K562 (cell line): ENCODE data around the gene BMI1. TPM values are rescaled to one million over a fixed set of nuclear protein-coding genes. Genes with fewer than 3 reads are reported as not detected.

Experiments
- ATF1 ChIP-seq, 2 experiments: fragments of 450-650 bp in 1 of 2; IDR thresholded peaks; 2 replicates each; pipeline ENCODE4 v1.6.1; 2016; ENCODE audit warnings: missing compliant biosample characterization in 1 of 2, missing genetic modification characterization in 1 of 2
- BACH1 ChIP-seq: fragments of 200-800 bp; sonication (Bioruptor generic); IDR thresholded peaks from 2 replicates; pipeline ENCODE4 v1.6.1; 2016; ENCODE audit warnings: missing genetic modification characterization, missing compliant biosample characterization
- BDP1 ChIP-seq: IDR thresholded peaks from 3 replicates; pipeline ENCODE4 v1.6.1; 2011; ENCODE audit not compliant: insufficient read length, insufficient read depth
- GTF2E2 ChIP-seq: fragments of 200-800 bp; sonication (Bioruptor generic); IDR thresholded peaks from 2 replicates; pipeline ENCODE4 v1.6.1; 2016; ENCODE audit warnings: missing genetic modification characterization, missing compliant biosample characterization
- HDAC1 ChIP-seq, 2 experiments: fragments of 450-650 bp; IDR thresholded peaks; 2 replicates each; pipeline ENCODE4 v1.6.1; 2016 to 2017; ENCODE audit warnings: inconsistent platforms in 1 of 2, mild to moderate bottlenecking in 1 of 2, moderate library complexity in 1 of 2
- KAT7 ChIP-seq: sonication (generic); formaldehyde crosslinking; IDR thresholded peaks from 2 replicates; pipeline ENCODE4 v1.8.0; 2022; ENCODE audit warnings: missing genetic modification reagents, mild to moderate bottlenecking, borderline replicate concordance
- MTF1 ChIP-seq: fragments of 250-450 bp; sonication (Bioruptor Pico); IDR thresholded peaks from 2 replicates; pipeline ENCODE4 v1.9.0; 2021; ENCODE audit warnings: moderate library complexity, mild to moderate bottlenecking, inconsistent platforms, borderline replicate concordance
- NR2F6 ChIP-seq: fragments of 450-650 bp; formaldehyde crosslinking; IDR thresholded peaks from 2 replicates; pipeline ENCODE4 v1.4.0; 2020; ENCODE audit warnings: mild to moderate bottlenecking
- NRF1 ChIP-seq, 2 experiments: fragments of 450-650 bp; IDR thresholded peaks in 1 of 2; conservative IDR thresholded peaks in 1 of 2; 2 replicates each; pipeline ENCODE4 v1.6.1; 2014; ENCODE audit warnings: mild to moderate bottlenecking in 2 of 2
- PPARD ChIP-seq: fragments of 250-450 bp; sonication (Bioruptor Pico); IDR thresholded peaks from 2 replicates; pipeline ENCODE4 v1.8.0; 2022; ENCODE audit warnings: inconsistent platforms, mild to moderate bottlenecking, moderate library complexity
- RBM15 ChIP-seq: fragments of 200-400 bp; formaldehyde crosslinking; IDR thresholded peaks from 2 replicates; pipeline ENCODE4 v1.6.1; 2018; ENCODE audit warnings: mild to moderate bottlenecking, low read length, moderate library complexity; ENCODE audit not compliant: insufficient read depth
- SIN3A ChIP-seq, 2 experiments: fragments of 150-350 bp in 1 of 2; IDR thresholded peaks; 2 replicates each; pipeline ENCODE4 v1.6.1; 2011 to 2016; ENCODE audit warnings: borderline replicate concordance in 2 of 2, low read depth in 2 of 2, low read length in 2 of 2, mild to moderate bottlenecking in 2 of 2, moderate library complexity in 2 of 2; ENCODE audit not compliant: control insufficient read depth in 1 of 2
- STAT5B ChIP-seq: fragments of 250-450 bp; sonication (Bioruptor Pico); IDR thresholded peaks from 2 replicates; pipeline ENCODE4 v1.8.0; 2021; ENCODE audit warnings: mild to moderate bottlenecking, inconsistent platforms
- YY1 ChIP-seq, 3 experiments: IDR thresholded peaks; 2 replicates each; pipeline ENCODE4 v1.6.1; 2011; ENCODE audit warnings: low read length in 2 of 3, mild to moderate bottlenecking in 2 of 3, moderate library complexity in 2 of 3, borderline replicate concordance in 1 of 3, control low read depth in 1 of 3, low read depth in 1 of 3; ENCODE audit not compliant: insufficient read depth in 3 of 3, insufficient replicate concordance in 2 of 3, control insufficient read depth in 1 of 3, insufficient read length in 1 of 3; ENCODE audit errors: extremely low read depth in 1 of 3
- ZNF444 ChIP-seq: fragments of 250-450 bp; sonication (Bioruptor Pico); IDR thresholded peaks from 2 replicates; pipeline ENCODE4 v1.4.0; 2020; ENCODE audit warnings: mild to moderate bottlenecking, moderate library complexity
- ZNF583 ChIP-seq: fragments of 250-450 bp; sonication (Bioruptor Pico); IDR thresholded peaks from 2 replicates; pipeline ENCODE4 v1.4.0; 2020
- polyA plus RNA-seq, 8 experiments: library from polyadenylated mRNA; depleted of rRNA in 4 of 8; stranded (reverse) in 5 of 8; unstranded in 3 of 8; fragments of >200 nt; fragmentation: Nextera tagmentation in 2 of 8; fragmentation: Illumina TruSeq in 1 of 8; extraction: Ambion mirVana in 2 of 8; extraction: Trizol in 1 of 8; gene quantifications; 2 replicates each; pipeline versions ENCODE4 v1.2.1 to v1.2.3, GENCODE V29; 2011 to 2014; ENCODE audit warnings: inconsistent platforms in 1 of 8, missing spikeins in 1 of 8
- total RNA-seq, 7 experiments: library from RNA; depleted of rRNA in 6 of 7; stranded (reverse); fragments of >200 nt in 6 of 7; fragmentation: Illumina TruSeq in 2 of 7; extraction: Trizol in 2 of 7; gene quantifications; 2 replicates each; pipeline versions ENCODE4 v1.2.1 to v1.2.3, GENCODE V29; 2011 to 2021; ENCODE audit warnings: low replicate concordance in 1 of 7
- TF ChIP-seq, protein P1 (sequence below): fragments of 200-400 bp; formaldehyde crosslinking; IDR thresholded peaks from 2 replicates; pipeline ENCODE4 v1.6.1; 2017; ENCODE audit warnings: mild to moderate bottlenecking, low read depth, low read length, moderate library complexity
- TF ChIP-seq, protein P2 (sequence below): sonication (generic); formaldehyde crosslinking; IDR thresholded peaks from 2 replicates; pipeline ENCODE4 v1.8.0; 2022; ENCODE audit warnings: mild to moderate bottlenecking, missing genetic modification reagents, borderline replicate concordance
- TF ChIP-seq, protein P3 (sequence below): IDR thresholded peaks from 2 replicates; pipeline ENCODE4 v1.6.1; 2012; ENCODE audit warnings: low read depth, low read length, improper control_type of control experiment, borderline replicate concordance

The BMI1 gene
- total and polyA plus RNA-seq, 9 of the 15 experiments (the other 6 are each of a cell fraction or from before 2014, with no cell fraction given), result 21.4 to 103 (median 70.8) TPM

DNA sequence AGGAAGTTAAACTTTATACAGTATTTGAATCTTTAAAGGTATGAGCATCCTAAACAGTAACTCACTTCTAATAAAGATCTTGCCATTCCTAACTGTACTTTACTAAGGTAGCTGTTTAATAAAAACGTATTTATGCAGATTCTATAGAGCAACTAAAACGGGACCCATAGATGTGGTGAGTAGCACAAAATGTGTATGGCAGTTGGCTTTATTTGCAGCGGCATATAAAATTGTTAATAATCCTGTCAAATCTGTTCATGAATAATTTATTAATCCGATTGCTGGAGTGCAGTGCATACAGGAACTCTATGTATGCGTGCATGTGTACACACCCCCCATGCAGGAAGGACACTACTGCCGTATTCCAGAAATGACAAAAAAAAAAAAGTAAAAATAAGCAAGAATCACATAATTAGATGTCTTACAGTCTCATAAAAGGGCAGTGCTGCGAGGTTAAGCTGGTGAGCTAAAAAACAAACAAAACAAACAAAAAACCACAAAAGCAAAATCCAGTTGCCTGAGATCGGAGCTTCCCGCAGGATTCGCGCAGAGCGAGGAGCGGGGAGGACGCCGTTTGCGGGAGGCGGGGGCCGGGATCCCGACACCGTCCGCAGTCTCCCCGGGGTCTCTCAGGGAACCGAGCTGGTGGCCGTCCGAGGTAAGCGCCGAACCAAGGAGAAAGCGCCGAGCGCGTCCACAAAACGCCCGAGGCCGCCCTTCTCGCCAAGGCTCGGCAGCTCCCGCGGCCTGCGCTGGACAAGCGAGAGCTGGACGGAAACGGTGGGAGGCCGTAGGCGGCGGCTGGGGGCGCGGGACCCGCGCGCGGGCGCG lies 5.2 kb upstream of the BMI1 start (continued):
- TF ChIP-seq ZNF444 (CRISPR knock-in tag), result no peak
- no peak for TF ChIP-seq BDP1
- TF ChIP-seq RBM15, result no peak
- TF ChIP-seq, protein P1, sequence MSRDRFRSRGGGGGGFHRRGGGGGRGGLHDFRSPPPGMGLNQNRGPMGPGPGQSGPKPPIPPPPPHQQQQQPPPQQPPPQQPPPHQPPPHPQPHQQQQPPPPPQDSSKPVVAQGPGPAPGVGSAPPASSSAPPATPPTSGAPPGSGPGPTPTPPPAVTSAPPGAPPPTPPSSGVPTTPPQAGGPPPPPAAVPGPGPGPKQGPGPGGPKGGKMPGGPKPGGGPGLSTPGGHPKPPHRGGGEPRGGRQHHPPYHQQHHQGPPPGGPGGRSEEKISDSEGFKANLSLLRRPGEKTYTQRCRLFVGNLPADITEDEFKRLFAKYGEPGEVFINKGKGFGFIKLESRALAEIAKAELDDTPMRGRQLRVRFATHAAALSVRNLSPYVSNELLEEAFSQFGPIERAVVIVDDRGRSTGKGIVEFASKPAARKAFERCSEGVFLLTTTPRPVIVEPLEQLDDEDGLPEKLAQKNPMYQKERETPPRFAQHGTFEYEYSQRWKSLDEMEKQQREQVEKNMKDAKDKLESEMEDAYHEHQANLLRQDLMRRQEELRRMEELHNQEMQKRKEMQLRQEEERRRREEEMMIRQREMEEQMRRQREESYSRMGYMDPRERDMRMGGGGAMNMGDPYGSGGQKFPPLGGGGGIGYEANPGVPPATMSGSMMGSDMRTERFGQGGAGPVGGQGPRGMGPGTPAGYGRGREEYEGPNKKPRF, result no peak
- TF ChIP-seq, protein P2, sequence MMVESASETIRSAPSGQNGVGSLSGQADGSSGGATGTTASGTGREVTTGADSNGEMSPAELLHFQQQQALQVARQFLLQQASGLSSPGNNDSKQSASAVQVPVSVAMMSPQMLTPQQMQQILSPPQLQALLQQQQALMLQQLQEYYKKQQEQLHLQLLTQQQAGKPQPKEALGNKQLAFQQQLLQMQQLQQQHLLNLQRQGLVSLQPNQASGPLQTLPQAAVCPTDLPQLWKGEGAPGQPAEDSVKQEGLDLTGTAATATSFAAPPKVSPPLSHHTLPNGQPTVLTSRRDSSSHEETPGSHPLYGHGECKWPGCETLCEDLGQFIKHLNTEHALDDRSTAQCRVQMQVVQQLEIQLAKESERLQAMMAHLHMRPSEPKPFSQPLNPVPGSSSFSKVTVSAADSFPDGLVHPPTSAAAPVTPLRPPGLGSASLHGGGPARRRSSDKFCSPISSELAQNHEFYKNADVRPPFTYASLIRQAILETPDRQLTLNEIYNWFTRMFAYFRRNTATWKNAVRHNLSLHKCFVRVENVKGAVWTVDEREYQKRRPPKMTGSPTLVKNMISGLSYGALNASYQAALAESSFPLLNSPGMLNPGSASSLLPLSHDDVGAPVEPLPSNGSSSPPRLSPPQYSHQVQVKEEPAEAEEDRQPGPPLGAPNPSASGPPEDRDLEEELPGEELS (CRISPR knock-in tag), result no peak
- TF ChIP-seq SIN3A (IDR thresholded peaks at IDR 0.05; ENCODE audit: borderline replicate concordance in 2 of 2, control insufficient read depth in 1 of 2, low read depth in 2 of 2, low read length in 2 of 2), result no peak
- peak; percentile 23; the same call in 1 of the 2 replicates for TF ChIP-seq MTF1 (CRISPR knock-in tag)
- TF ChIP-seq GTF2E2, result 0 out of 2 replicates have a peak, but pooled peaks have one; percentile 8
- TF ChIP-seq NR2F6 (CRISPR knock-in tag), result no peak
- no peak for TF ChIP-seq ZNF583 (CRISPR knock-in tag)
- TF ChIP-seq YY1 (IDR thresholded peaks at IDR 0.05; ENCODE audit: borderline replicate concordance in 1 of 3, control insufficient read depth in 1 of 3, extremely low read depth in 1 of 3, insufficient read depth in 3 of 3, insufficient read length in 1 of 3, insufficient replicate concordance in 2 of 3, low read depth in 1 of 3, low read length in 2 of 3), result no peak
- no peak for TF ChIP-seq NRF1 (conservative IDR thresholded peaks at IDR 0.05 in 1 of 2, IDR thresholded peaks at IDR 0.05 in 1 of 2)
- no peak for TF ChIP-seq STAT5B (CRISPR knock-in tag)
- no peak for TF ChIP-seq BACH1 (tag)
- TF ChIP-seq PPARD, result no peak
- TF ChIP-seq ATF1 (CRISPR knock-in tag; IDR thresholded peaks at IDR 0.05), result no peak
- TF ChIP-seq ATF1 (tag; IDR thresholded peaks at IDR 0.05), result no peak
- TF ChIP-seq HDAC1 (IDR thresholded peaks at IDR 0.05), result peak in 1 of 2 experiments; percentile 66; a peak in 2 of 4 replicates
- TF ChIP-seq KAT7 (CRISPR knock-in tag), result 0 out of 2 replicates have a peak, but pooled peaks have one; percentile 9
- TF ChIP-seq, protein P3, sequence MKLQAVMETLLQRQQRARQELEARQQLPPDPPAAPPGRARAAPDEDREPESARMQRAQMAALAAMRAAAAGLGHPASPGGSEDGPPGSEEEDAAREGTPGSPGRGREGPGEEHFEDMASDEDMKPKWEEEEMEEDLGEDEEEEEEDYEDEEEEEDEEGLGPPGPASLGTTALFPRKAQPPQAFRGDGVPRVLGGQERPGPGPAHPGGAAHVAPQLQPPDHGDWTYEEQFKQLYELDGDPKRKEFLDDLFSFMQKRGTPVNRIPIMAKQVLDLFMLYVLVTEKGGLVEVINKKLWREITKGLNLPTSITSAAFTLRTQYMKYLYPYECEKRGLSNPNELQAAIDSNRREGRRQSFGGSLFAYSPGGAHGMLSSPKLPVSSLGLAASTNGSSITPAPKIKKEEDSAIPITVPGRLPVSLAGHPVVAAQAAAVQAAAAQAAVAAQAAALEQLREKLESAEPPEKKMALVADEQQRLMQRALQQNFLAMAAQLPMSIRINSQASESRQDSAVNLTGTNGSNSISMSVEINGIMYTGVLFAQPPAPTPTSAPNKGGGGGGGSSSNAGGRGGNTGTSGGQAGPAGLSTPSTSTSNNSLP, result no peak
